ENCODE measurements around the gene CRLF1. TPM values are rescaled to one million over a fixed set of nuclear protein-coding genes. Genes with fewer than 3 reads are reported as not detected.
A peak's percentile ranks its signal among the peaks of the same experiment; 100 is the strongest.

The CRLF1 gene
- total RNA-seq, 1 experiment from 2014 or later, result 0.46 TPM

DNA sequence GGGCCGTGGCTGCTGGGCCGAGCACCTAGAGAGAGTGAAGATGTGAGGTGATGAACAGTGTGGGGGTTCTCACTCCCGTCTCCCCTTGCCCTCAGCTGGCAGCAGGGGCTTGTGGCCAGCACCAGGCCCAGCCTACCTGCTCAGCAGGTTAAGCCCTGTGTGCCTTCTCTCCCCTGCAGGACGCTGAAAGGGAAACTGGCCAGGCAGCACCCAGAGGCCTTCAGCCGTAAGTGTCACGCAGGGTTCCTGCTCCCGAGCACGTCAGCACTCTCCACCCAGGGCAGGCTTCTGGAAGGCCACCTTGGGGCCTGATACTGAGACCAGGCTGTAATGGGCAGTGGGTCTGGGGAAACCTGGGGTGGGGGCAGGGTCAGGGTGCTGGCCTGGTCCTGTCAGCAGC, 39.6 kb downstream of the CRLF1 start:
- no peak overlapping the region for H3K4me3 ChIP-seq
- no peaks in the 10 kb centered on the region for H3K9me3 ChIP-seq (ENCODE audit: insufficient read depth, low read depth)
- peaks cover 21% of the 10 kb centered on the region for H3F3A ChIP-seq (ENCODE audit: insufficient read depth, low read depth)
- CTCF ChIA-PET, result no interaction called here
- TF ChIP-seq, protein P1, sequence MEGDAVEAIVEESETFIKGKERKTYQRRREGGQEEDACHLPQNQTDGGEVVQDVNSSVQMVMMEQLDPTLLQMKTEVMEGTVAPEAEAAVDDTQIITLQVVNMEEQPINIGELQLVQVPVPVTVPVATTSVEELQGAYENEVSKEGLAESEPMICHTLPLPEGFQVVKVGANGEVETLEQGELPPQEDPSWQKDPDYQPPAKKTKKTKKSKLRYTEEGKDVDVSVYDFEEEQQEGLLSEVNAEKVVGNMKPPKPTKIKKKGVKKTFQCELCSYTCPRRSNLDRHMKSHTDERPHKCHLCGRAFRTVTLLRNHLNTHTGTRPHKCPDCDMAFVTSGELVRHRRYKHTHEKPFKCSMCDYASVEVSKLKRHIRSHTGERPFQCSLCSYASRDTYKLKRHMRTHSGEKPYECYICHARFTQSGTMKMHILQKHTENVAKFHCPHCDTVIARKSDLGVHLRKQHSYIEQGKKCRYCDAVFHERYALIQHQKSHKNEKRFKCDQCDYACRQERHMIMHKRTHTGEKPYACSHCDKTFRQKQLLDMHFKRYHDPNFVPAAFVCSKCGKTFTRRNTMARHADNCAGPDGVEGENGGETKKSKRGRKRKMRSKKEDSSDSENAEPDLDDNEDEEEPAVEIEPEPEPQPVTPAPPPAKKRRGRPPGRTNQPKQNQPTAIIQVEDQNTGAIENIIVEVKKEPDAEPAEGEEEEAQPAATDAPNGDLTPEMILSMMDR (conservative IDR thresholded peaks at IDR 0.05), result no peak
- no peak for TF ChIP-seq EZH2 (IDR thresholded peaks at IDR 0.05; ENCODE audit: low read depth)
- intact Hi-C loops (cut with micrococcal nuclease; ENCODE audit: unreplicated experiment), result no loop called here
- H3K4me1 ChIP-seq (replicated peaks; ENCODE audit: insufficient read depth), result peaks cover 8% of the 10 kb centered on the region
- no peak overlapping the region for H3K4me2 ChIP-seq
- no peaks in the 10 kb centered on the region for H3K9me2 ChIP-seq (ENCODE audit: insufficient read depth)
- no peak for DNase-seq
- BruUV-seq (replicated peaks), result no TSS peak
- H3K27me3 ChIP-seq (ENCODE audit: insufficient read depth, low read depth), result no peaks in the 10 kb centered on the region
- no peak overlapping the region for H2AFZ ChIP-seq
- peaks cover 3% of the 10 kb centered on the region for H3K79me2 ChIP-seq (ENCODE audit: low read depth)
- 0 out of 2 replicates have a peak, but pooled peaks cover 3% of the 10 kb centered on the region for H4K20me1 ChIP-seq (ENCODE audit: insufficient read depth)
- H3K27ac ChIP-seq, result no peak overlapping the region
- peaks cover 25% of the 10 kb centered on the region; the same call in 1 of the 2 replicates for H3K36me3 ChIP-seq (ENCODE audit: low read depth)
- POLR2A ChIA-PET (ENCODE audit: unreplicated experiment), result no interaction called here

DNA sequence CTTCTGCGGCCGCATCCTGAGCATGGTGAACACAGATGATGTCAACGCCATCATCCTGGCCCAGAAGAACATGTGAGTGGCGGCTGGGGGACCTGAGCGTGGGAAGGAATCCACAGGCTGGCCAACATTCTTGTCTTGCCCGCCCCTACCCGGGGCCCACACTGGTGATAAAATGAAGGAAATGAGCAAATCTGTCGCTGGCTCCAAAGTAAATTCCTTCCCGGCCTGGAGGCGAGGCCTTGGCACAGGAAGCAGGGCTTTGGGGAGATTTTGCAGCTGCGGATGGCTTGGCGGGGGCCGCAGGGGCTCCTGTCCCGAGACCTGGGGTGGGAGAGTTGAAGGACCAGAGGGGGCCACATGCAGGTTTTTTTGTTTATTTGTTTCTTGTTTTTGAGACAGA, 44.5 kb downstream of the CRLF1 start:
- H3K4me1 ChIP-seq (replicated peaks; ENCODE audit: insufficient read depth), result 0 out of 2 replicates have a peak, but pooled peaks cover 10% of the 10 kb centered on the region
- intact Hi-C loops (cut with micrococcal nuclease; ENCODE audit: unreplicated experiment), result no loop called here
- 0 out of 2 replicates have a peak, but pooled peaks cover 3% of the 10 kb centered on the region for H4K20me1 ChIP-seq (ENCODE audit: insufficient read depth)
- peaks cover 27% of the 10 kb centered on the region; the same call in 1 of the 2 replicates for H3K36me3 ChIP-seq (ENCODE audit: low read depth)
- no peak overlapping the region for H3K4me2 ChIP-seq
- no peaks in the 10 kb centered on the region for H3K9me3 ChIP-seq (ENCODE audit: insufficient read depth, low read depth)
- no peaks in the 10 kb centered on the region for H3K27me3 ChIP-seq (ENCODE audit: insufficient read depth, low read depth)
- H3K27ac ChIP-seq, result no peak overlapping the region
- peaks cover 17% of the 10 kb centered on the region; the same call in 1 of the 2 replicates for H3F3A ChIP-seq (ENCODE audit: insufficient read depth, low read depth)
- ChIA-PET POLR2A (ENCODE audit: unreplicated experiment) (no interaction called here), CTCF (no interaction called here)
- H3K79me2 ChIP-seq (ENCODE audit: low read depth), result peaks cover 37% of the 10 kb centered on the region
- H3K4me3 ChIP-seq, result no peak overlapping the region
- no peaks in the 10 kb centered on the region for H3K9me2 ChIP-seq (ENCODE audit: insufficient read depth)
- DNase-seq, result no peak
- BruUV-seq (replicated peaks), result no TSS peak
- H2AFZ ChIP-seq, result no peak overlapping the region
- TF ChIP-seq, protein P1 (conservative IDR thresholded peaks at IDR 0.05), result no peak
- TF ChIP-seq EZH2 (IDR thresholded peaks at IDR 0.05; ENCODE audit: low read depth), result no peak

DNA sequence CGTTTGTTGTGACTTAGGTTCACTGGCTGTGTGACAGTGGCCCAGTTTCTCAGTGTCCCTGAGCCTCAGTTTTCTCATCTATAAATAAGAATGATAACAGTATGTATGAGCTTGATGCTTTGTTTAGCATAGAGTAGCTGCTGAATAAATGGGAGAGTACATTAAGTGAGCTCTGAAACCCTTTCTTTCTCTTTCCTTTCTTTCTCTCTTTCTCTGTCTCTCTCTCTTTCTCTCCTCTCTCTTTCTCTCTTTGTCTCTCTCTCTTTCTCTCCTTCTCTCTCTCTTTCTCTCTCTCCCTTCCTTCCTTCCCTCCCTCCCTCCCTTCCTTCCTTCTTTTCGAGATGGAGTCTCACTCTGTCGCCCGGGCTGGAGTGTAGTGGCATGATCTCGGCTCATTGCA, 46.9 kb downstream of the CRLF1 start:
- Histone ChIP-seq H3K27ac (no peak overlapping the region), H3K36me3 (ENCODE audit: low read depth) (peaks cover 5% of the 10 kb centered on the region; the same call in 1 of the 2 replicates), H2AFZ (no peak overlapping the region), H3K4me3 (no peak overlapping the region), H3F3A (ENCODE audit: insufficient read depth, low read depth) (peaks cover 38% of the 10 kb centered on the region; the same call in 1 of the 2 replicates), H3K27me3 (ENCODE audit: insufficient read depth, low read depth) (no peaks in the 10 kb centered on the region), H3K4me2 (peak overlapping the region; percentile 98; the same call in 1 of the 2 replicates), H4K20me1 (ENCODE audit: insufficient read depth) (no peaks in the 10 kb centered on the region), H3K9me2 (ENCODE audit: insufficient read depth) (no peaks in the 10 kb centered on the region), H3K9me3 (ENCODE audit: insufficient read depth, low read depth) (no peaks in the 10 kb centered on the region), H3K4me1 (replicated peaks; ENCODE audit: insufficient read depth) (0 out of 2 replicates have a peak, but pooled peaks cover 10% of the 10 kb centered on the region), H3K79me2 (ENCODE audit: low read depth) (peaks cover 37% of the 10 kb centered on the region)
- POLR2A ChIA-PET (ENCODE audit: unreplicated experiment), result interaction anchor here (0.6 kb wide), 1 partner anchor 39 kb away, joined by 3 read pairs; no protein-coding TSS in a partner anchor
- intact Hi-C loops (cut with micrococcal nuclease; ENCODE audit: unreplicated experiment), result no loop called here
- DNase-seq, result no peak
- no peak for TF ChIP-seq EZH2 (IDR thresholded peaks at IDR 0.05; ENCODE audit: low read depth)
- TF ChIP-seq, protein P1 (conservative IDR thresholded peaks at IDR 0.05), result no peak
- BruUV-seq (replicated peaks), result no TSS peak
- CTCF ChIA-PET, result interaction anchor here (0.6 kb wide), 2 partner anchors 120 to 449 kb away, joined by 3 to 7 read pairs; no protein-coding TSS in a partner anchor

Measured in PC-9 (cell line).